NT2/D1 (cell line): Measurements from ENCODE around the gene FHOD3.

Experiments used
- YY1 ChIP-seq: IDR thresholded peaks from 2 replicates; pipeline ENCODE4 v1.6.1; 2011; ENCODE audit not compliant: insufficient read length, insufficient read depth
- ZNF274 ChIP-seq: IDR thresholded peaks from 2 replicates; pipeline ENCODE4 v1.6.1; 2011; ENCODE audit warnings: mild to moderate bottlenecking, low read depth, low read length

- no peak for TF ChIP-seq ZNF274
- no peak for TF ChIP-seq YY1
These were observed 370.8 kb downstream of the FHOD3 start for GRCh38 chr18:36668349-36668748.
